Ovary (tissue), 3 donors: ENCODE measurements around the gene ZNF74.

Experiments used
- CTCF ChIP-seq, 3 donors: fragments of 450-650 bp in 2 of 3; fragments of 200-600 bp in 1 of 3; IDR thresholded peaks; one replicate each; pipeline versions ENCODE4 v1.5.1 to v1.8.0; 2016 to 2022; ENCODE audit warnings: antibody characterized with exemption in 3 of 3, mild to moderate bottlenecking in 1 of 3
- POLR2A ChIP-seq: fragments of 450-650 bp; IDR thresholded peaks from one replicate; pipeline ENCODE4 v1.6.1; 2017; ENCODE audit warnings: antibody characterized with exemption, mild to moderate bottlenecking, moderate library complexity
- donor health status: DM: no; HTN: no; CAD: no.

DNA sequence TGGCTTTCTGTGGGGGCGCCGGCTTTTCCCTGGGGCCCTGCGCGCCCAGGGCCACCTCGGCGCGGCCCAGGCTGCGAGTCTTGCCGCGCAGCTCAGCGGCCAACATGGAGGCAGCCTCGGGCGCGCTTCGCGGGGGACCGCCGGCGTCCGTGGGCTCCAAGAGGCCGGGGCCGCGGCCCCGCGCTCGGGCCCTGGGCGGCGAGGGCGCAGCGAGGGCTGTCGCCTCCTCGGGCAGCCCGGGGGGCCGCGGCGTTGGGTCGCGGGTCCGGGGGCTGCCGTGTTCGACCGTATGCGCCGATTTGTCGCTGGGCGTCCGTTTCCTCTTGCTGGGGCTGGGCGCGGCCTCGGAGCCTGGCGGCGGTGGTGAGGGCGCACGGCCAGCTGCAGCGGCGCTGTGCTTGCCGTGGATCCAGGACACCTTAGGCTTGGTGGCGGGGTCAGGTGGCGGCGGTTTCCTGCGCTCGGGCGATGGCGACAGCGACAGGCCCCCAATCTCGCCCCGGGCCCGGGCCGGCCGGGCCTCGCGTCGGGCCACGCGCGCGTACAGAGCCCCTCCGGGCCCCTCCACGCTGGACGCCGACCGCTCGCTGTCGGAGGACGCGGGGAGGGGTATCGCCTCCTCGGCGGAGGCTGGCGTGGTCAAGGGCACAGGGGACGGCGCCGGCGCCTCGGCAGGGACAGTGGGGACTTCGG is 31.8 kb downstream of the ZNF74 start:
- TF ChIP-seq CTCF (IDR thresholded peaks at IDR 0.05) (no peak), POLR2A (no peak)
